Measurements from ENCODE around the gene HELB. TPM values are rescaled to one million over a fixed set of nuclear protein-coding genes. Genes with fewer than 3 reads are reported as not detected.

The HELB gene
- total and polyA plus RNA-seq, 10 of the 15 experiments (the other 5 are each of a cell fraction or from before 2014, with no cell fraction given), result 0.58 to 10.0 (median 4.4) TPM

DNA sequence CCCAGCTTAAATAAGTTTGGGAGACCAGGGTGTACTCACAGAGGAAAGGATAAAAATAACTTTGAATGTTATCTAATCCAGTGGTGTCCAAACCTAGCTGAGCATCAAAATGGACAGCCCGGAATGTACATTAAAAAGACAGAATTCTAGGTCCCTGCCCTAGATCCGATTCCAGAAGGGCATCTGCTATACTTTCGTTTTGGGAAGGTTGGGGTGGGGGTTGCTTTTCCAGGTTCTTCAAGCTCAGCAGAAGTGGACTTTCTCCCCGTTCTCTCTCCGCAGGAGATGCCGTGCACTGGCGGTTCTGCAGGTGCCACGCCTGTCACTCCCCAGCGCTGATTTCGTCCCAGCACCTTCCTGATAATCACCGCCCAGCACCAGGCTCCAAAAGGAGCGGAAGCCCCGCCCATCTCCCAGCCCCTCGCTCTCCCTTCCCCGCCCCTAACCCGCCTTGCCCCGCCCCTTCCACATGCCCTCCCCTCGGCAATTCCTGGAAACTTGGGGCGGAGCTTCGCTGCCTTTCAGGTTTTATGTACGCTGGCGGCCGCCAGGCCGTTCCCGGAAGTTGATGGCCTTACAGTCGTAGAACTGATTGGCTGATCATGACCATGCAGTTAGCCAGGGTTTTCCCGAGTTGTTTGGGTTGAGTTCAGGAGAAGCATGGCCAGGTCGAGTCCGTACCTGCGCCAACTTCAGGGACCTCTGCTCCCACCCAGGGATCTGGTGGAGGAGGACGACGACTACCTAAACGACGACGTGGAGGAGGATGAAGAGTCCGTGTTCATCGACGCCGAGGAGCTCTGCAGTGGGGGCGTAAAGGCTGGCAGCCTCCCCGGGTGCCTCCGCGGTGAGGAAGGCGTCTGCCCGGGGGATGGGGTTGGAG, at the start of gene HELB (continued):
- TF ChIP-seq, protein P1, sequence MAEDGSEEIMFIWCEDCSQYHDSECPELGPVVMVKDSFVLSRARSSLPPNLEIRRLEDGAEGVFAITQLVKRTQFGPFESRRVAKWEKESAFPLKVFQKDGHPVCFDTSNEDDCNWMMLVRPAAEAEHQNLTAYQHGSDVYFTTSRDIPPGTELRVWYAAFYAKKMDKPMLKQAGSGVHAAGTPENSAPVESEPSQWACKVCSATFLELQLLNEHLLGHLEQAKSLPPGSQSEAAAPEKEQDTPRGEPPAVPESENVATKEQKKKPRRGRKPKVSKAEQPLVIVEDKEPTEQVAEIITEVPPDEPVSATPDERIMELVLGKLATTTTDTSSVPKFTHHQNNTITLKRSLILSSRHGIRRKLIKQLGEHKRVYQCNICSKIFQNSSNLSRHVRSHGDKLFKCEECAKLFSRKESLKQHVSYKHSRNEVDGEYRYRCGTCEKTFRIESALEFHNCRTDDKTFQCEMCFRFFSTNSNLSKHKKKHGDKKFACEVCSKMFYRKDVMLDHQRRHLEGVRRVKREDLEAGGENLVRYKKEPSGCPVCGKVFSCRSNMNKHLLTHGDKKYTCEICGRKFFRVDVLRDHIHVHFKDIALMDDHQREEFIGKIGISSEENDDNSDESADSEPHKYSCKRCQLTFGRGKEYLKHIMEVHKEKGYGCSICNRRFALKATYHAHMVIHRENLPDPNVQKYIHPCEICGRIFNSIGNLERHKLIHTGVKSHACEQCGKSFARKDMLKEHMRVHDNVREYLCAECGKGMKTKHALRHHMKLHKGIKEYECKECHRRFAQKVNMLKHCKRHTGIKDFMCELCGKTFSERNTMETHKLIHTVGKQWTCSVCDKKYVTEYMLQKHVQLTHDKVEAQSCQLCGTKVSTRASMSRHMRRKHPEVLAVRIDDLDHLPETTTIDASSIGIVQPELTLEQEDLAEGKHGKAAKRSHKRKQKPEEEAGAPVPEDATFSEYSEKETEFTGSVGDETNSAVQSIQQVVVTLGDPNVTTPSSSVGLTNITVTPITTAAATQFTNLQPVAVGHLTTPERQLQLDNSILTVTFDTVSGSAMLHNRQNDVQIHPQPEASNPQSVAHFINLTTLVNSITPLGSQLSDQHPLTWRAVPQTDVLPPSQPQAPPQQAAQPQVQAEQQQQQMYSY (CRISPR knock-in tag; IDR thresholded peaks at IDR 0.05), result no peak
- TF ChIP-seq NR2C2 (IDR thresholded peaks at IDR 0.05; ENCODE audit: borderline replicate concordance, control insufficient read depth, insufficient read length, low read depth) (no peak), BRCA1 (IDR thresholded peaks at IDR 0.05; ENCODE audit: low read depth, low read length) (no peak), NFYA (IDR thresholded peaks at IDR 0.05; ENCODE audit: borderline replicate concordance, low read depth, low read length) (no peak), NR2C1 (IDR thresholded peaks at IDR 0.05) (no peak), GABPA (IDR thresholded peaks at IDR 0.05; ENCODE audit: low read depth) (no peak; the same call in 1 of the 2 replicates), EZH2 (IDR thresholded peaks at IDR 0.05; ENCODE audit: borderline replicate concordance, control insufficient read depth, low read depth, low read length) (no peak), ETV6 (conservative IDR thresholded peaks at IDR 0.05 in 1 of 2, IDR thresholded peaks at IDR 0.05 in 1 of 2; ENCODE audit: borderline replicate concordance in 1 of 2, low read depth in 1 of 2) (no peak), RELA (IDR thresholded peaks at IDR 0.05; ENCODE audit: borderline replicate concordance, partially characterized antibody) (peak; percentile 58), SP1 (IDR thresholded peaks at IDR 0.05; ENCODE audit: low read depth, low read length) (no peak), MTA3 (IDR thresholded peaks at IDR 0.05; ENCODE audit: borderline replicate concordance, low read length) (no peak), PAX8 (IDR thresholded peaks at IDR 0.05) (no peak), ZNF274 (IDR thresholded peaks at IDR 0.05; ENCODE audit: insufficient read depth, insufficient read length) (no peak), POLR2AphosphoS2 (IDR thresholded peaks at IDR 0.05; ENCODE audit: low read depth, low read length) (no peak), GATAD2B (conservative IDR thresholded peaks at IDR 0.05; ENCODE audit: low read depth) (no peak)
- TF ChIP-seq, protein P2, sequence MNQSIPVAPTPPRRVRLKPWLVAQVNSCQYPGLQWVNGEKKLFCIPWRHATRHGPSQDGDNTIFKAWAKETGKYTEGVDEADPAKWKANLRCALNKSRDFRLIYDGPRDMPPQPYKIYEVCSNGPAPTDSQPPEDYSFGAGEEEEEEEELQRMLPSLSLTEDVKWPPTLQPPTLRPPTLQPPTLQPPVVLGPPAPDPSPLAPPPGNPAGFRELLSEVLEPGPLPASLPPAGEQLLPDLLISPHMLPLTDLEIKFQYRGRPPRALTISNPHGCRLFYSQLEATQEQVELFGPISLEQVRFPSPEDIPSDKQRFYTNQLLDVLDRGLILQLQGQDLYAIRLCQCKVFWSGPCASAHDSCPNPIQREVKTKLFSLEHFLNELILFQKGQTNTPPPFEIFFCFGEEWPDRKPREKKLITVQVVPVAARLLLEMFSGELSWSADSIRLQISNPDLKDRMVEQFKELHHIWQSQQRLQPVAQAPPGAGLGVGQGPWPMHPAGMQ (IDR thresholded peaks at IDR 0.05; ENCODE audit: borderline replicate concordance), result no peak
- TF ChIP-seq, protein P3, sequence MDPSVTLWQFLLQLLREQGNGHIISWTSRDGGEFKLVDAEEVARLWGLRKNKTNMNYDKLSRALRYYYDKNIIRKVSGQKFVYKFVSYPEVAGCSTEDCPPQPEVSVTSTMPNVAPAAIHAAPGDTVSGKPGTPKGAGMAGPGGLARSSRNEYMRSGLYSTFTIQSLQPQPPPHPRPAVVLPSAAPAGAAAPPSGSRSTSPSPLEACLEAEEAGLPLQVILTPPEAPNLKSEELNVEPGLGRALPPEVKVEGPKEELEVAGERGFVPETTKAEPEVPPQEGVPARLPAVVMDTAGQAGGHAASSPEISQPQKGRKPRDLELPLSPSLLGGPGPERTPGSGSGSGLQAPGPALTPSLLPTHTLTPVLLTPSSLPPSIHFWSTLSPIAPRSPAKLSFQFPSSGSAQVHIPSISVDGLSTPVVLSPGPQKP (IDR thresholded peaks at IDR 0.05; ENCODE audit: low read depth, low read length), result no peak
- TF ChIP-seq, protein P4, sequence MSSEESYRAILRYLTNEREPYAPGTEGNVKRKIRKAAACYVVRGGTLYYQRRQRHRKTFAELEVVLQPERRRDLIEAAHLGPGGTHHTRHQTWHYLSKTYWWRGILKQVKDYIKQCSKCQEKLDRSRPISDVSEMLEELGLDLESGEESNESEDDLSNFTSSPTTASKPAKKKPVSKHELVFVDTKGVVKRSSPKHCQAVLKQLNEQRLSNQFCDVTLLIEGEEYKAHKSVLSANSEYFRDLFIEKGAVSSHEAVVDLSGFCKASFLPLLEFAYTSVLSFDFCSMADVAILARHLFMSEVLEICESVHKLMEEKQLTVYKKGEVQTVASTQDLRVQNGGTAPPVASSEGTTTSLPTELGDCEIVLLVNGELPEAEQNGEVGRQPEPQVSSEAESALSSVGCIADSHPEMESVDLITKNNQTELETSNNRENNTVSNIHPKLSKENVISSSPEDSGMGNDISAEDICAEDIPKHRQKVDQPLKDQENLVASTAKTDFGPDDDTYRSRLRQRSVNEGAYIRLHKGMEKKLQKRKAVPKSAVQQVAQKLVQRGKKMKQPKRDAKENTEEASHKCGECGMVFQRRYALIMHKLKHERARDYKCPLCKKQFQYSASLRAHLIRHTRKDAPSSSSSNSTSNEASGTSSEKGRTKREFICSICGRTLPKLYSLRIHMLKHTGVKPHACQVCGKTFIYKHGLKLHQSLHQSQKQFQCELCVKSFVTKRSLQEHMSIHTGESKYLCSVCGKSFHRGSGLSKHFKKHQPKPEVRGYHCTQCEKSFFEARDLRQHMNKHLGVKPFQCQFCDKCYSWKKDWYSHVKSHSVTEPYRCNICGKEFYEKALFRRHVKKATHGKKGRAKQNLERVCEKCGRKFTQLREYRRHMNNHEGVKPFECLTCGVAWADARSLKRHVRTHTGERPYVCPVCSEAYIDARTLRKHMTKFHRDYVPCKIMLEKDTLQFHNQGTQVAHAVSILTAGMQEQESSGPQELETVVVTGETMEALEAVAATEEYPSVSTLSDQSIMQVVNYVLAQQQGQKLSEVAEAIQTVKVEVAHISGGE (CRISPR knock-in tag; IDR thresholded peaks at IDR 0.05), result no peak
